Measurements from ENCODE around the gene BICRA.
"Not testable (repeated sequence)": the region's sequence is repeated elsewhere in the genome, so short reads cannot be mapped to it uniquely, and the experiment has no call there.

BICRA gene

DNA sequence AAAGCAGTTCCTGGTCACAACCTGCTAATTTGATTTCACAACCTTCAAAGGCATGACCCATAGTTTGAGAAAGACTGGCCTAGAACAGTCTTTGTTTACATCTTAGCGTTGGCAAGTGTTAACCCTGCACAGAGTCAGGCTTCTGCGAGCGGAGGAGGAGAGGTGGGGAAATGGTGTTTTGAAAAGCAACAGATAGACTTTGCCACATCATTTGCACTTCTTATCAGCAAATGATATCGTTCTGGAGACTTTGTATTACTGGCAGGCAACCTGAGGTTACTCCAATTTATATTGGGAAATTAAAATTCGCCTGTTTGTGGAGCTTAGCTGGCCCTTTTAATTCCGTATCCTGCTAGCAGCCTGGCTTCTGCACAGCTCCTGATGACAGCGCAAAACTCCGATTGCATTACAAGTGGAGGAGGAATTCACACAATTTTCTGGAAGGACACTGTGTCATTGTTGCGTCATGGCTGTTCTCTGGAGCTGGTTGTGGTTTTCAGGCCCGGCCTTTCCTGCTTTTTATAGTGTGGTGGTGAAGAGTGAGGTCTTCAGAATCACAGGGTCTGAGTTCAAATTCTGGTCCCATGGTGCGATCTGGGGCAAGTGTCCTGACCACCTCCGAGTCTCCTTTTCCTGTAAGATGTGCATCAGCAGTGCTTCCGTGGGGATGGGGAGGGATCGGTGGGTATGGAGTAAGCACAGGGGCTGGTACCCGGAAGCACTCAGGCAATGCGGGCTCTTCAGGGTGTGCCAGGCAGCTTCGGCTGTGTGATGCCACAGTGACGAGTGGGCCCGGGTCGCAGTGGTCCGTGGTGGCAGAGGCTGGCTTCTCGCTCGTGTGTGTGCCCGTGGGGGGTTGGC, 55.2 kb downstream of the BICRA start:
- peak; percentile 36 for DNase-seq

- not testable (repeated sequence) for DNase-seq
These were observed 59.6 kb downstream of the BICRA start for GRCh38 chr19:47668556-47668955.

GRCh38 chr19:47670736-47671135, 61.8 kb downstream of the BICRA start:
- no peak for DNase-seq

DNA sequence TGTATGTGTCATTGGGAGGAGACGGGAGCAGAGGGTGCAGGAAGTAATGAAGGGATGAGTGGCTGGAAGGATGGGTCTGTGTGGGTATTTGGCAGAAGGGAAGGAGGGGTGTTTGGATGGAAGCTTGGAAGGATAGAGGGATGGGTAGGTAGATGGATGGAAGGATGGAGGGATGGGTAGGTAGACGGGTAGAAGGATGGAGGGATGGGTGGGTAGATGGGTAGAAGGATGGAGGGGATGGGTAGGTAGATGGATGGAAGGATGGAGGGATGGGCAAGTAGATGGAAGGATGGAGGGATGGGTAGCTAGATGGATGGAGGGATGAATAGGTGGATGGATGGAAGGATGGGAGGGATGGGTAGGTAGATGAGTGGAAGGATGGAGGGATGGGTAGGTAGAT, 62.6 kb downstream of the BICRA start:
- DNase-seq: no peak

DNA sequence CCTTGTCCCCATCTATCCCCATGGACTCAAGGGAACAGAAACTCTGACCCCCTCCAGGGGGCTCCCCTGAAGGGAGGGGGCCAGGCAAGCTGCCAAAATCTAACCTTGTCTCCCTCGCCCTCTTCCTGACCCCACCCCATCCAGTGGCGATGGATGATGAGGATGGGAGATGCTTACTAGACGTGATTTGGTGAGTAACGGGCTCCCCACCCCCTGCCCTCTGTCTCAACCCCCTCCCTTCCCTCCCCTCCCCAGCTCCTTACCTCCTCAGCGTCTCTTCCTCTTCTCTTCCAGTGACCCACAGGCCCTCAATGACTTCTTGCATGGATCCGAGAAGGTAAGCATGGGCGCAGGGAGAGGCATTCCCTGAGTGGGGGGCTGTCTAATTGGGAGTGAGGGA, 64.5 kb downstream of the BICRA start:
- DNase-seq: no peak

GRCh38 chr19:47674548-47674947, 65.6 kb downstream of the BICRA start:
- no peak for DNase-seq

DNA sequence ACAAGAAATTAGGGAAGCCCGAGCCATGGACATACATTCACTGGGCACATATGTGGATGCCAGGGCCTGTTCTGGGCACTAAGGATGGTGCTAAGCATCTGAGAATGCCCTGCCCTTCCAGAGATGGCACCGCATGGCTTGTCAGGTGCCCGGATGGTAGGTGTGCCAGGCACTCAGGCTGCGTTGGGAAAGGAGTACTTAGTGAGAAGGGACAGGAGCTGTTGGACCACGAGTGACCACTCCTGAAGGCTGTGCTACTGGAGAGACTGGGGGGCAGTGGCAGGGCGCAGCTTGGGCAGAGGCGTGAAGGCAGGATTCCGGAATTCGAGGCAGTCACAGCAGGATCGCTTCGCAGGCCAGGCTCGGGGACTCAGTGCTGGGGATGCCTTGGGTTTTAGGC, 66.3 kb downstream of the BICRA start:
- DNase-seq: no peak

GRCh38 chr19:47675859-47676258, 66.9 kb downstream of the BICRA start:
- DNase-seq: no peak

- no peak for DNase-seq
These were observed 67.9 kb downstream of the BICRA start for GRCh38 chr19:47676811-47677210.

GRCh38 chr19:47679251-47679900, 70.4 kb downstream of the BICRA start:
- DNase-seq: no peak

GRCh38 chr19:47679922-47680857, 71.3 kb downstream of the BICRA start:
- no peak for DNase-seq

DNA sequence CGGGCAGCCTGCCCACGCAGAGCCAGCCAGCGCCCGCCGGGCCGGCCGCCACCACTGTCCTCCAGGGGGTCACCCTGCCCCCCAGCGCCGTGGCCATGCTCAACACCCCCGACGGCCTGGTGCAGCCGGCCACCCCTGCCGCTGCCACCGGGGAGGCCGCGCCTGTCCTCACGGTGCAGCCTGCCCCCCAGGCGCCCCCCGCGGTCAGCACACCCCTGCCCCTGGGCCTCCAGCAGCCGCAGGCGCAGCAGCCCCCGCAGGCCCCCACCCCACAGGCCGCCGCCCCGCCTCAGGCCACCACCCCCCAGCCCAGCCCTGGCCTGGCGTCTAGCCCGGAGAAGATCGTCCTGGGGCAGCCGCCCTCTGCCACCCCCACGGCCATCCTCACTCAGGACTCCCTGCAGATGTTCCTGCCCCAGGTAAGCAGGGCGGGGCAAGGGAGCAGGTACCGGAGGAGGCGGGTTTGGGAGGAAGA, 72.0 kb downstream of the BICRA start:
- no peak for DNase-seq

DNA sequence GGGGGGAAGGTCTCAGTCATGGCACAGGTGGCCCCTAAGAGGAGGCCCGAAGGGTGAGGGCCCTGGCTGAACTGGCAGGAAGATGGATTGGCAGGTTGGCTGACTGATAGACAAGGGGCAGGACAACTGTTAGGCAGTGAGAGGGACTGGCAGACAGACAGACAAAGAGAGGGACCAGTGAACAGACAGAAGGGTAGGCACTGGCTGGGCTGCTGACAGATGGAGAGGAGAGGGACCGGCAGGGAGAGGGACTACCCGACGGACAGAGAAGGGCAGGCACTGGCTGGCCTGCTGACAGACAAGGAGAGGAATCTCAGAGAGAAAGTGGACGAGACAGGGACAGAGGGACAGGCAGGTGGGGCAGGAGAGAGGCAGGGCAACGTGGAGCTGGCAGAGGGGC, 72.5 kb downstream of the BICRA start:
- no peak for DNase-seq

DNA sequence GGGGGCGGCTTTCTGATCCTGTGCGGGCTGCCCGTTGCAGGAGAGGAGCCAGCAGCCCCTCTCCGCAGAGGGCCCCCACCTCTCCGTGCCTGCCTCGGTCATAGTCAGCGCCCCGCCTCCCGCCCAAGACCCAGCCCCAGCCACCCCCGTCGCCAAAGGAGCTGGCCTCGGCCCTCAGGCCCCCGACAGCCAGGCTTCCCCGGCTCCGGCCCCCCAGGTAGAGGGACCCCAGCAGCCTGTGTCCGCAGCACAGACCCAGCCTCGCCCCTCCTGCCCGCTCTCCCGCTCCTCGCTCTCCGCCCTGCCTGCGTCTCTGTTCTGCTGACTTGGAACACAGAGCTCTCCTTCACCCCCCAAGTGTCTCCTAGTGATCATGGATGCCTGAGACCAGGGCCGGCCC, 73.0 kb downstream of the BICRA start:
- no peak for DNase-seq

DNA sequence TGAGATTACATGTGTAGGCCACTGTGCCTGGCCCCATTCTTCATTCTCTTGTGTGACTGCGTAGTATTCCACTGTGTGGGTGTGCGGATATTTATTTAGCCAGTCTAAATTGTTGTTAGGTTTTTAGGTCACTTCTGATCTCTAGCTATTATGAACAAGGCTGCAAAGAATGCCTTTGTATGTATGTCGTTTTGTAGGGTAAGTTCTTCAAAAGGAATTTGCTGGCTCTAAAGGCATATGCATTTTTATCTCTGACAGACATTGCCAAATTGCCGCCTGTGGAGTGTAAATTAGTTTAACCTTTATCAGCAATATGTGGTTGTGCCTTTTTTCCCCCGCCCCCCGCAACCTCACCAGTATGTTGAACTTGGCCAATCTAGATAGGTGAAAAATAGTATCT, 74.0 kb downstream of the BICRA start:
- no peak for DNase-seq

DNA sequence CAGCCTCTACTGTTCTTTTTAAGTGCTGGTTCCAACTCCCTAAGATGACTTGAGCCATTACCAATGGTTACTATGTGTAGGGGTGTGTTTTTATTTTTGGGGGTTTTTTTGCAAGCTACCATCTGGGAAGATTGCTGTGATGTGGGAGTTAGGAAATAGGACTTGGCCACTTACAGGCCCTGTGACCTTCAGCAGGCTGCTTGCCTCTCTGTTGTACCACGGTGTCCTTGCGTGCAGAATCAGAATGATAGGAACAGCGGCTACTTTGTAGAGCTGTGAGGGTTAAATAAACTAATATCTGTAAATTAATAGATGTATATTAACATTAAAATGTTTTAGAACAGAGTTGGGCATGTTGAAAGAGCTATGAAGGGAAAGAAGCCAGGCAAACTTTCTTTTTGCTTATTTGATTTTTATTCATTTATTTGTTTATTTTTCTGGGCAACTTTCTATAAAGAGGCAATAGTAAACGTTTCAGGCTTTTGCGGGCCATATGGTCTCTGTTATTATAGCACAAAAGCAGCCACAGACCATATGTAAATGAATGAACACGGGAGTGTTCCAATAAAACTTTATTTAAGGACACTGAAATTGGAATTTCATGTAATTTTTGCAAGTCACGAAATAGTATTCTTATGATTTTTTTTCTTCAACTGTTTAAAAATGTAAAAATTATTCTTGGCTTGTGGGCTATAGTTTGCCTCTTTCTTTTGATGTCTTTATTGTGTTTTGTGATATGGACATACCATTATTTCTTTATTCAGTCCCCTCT, 77.9 kb downstream of the BICRA start:
- no peak for DNase-seq

GRCh38 chr19:47687906-47688305, 79.0 kb downstream of the BICRA start:
- DNase-seq: no peak

DNA sequence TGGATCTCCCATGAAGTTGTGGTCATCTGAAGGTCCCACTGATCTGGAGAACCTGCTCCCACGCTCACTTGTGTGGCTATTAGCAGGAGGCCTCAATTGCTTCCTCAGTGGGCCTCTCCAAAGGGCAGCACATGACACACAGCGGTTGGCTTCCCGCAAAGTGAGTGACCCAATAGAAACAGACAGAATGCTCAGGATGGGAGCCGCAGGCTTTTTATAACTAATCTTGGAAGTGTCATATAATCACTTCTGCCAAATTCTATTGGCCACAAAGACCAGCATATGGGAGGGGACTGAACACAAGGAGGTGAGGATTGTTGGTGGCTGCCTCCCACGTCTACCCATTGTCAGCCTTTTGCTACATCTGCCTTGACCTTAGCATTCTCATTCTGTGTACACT, 82.2 kb downstream of the BICRA start:
- no peak for DNase-seq

DNA sequence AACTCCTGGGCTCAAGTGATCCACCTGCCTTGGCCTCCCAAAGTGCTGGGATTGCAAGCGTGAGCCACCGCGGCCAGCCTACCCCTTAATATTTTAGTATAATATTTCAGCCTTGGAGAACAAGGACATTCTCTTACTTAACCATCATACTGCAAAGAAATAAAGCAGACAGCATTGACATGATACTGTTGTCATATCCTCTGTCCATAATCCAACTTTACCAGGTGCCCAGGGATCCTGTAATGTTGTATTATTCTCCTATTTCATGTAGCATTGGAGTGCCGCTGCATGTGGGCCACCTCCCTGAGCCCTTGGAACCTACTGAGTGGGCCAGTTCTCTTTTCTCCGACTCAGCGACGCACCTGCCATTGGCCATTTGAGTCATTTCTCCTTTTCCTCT, 82.8 kb downstream of the BICRA start:
- DNase-seq: no peak

- DNase-seq: no peak
These were observed 84.6 kb downstream of the BICRA start for GRCh38 chr19:47693489-47693888.

DNA sequence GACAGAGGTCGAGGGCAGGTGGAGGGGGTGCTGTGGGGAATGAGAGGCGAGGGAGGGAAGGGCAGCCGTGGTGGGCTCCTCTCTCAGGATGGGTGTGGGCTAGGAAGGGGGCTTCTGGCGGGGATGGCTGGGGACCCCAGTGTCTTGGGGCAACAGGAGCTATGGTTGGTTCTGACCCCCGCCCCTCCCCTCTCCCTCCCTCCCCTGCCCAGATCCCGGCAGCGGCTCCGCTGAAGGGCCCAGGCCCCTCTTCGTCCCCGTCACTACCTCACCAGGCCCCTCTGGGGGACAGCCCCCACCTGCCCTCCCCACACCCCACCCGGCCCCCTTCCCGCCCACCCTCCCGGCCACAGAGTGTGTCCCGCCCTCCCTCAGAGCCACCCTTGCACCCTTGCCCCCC, 85.0 kb downstream of the BICRA start:
- DNase-seq: no peak

DNA sequence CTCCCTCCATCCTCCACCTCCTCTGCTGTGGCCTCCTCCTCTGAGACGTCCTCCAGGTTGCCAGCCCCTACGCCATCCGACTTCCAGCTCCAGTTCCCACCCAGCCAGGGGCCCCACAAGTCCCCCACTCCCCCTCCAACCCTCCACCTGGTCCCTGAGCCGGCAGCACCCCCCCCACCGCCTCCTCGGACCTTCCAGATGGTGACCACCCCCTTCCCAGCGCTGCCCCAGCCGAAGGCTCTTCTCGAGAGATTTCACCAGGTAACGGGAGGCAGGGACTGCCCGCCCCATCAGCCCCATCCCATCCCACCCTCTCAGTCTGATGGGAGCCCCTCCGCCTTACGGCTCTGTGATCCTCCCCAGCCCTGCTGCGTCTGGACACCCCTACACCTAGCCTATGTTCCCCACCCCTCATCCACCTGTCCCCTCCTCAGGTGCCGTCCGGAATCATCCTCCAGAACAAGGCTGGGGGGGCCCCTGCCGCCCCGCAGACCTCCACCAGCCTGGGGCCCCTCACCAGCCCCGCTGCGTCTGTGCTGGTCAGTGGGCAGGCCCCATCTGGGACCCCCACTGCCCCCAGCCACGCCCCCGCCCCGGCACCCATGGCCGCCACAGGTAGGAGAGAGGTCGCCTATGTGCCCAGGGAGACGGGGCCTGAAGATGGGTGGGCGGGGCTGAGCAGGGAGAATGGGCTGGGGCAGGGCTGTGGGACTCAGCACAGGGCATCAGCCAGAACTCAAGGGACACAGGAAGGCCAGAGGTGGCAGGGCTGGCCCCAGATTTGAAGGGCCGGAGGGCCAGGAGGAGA, 85.7 kb downstream of the BICRA start:
- no peak for DNase-seq
